PC-3 (cell line): ENCODE data around the gene EXOSC10.

Source experiments
- CTCF ChIP-seq: fragments of 300-600 bp; sonication (generic); conservative IDR thresholded peaks from 2 replicates; pipeline ENCODE4 v1.5.1; 2017; ENCODE audit warnings: antibody characterized with exemption, low read depth, mild to moderate bottlenecking, low read length
- EZH2 ChIP-seq: fragments of 300-600 bp; sonication (generic); IDR thresholded peaks from one replicate; pipeline ENCODE4 v1.6.1; 2017; ENCODE audit warnings: antibody characterized with exemption, mild to moderate bottlenecking, low read length; ENCODE audit not compliant: unreplicated experiment
- EZH2phosphoT487 ChIP-seq: fragments of 300-600 bp; sonication (generic); IDR thresholded peaks from 2 replicates; pipeline ENCODE4 v1.6.1; 2018; ENCODE audit warnings: mild to moderate bottlenecking, antibody characterized with exemption, low read length, borderline replicate concordance

GRCh38 chr1:11134898-11135266 lies 35.2 kb upstream of the EXOSC10 start:
- no peak for TF ChIP-seq CTCF
- no peak for TF ChIP-seq EZH2phosphoT487
- no peak for TF ChIP-seq EZH2
